ENCODE results near the gene ARMC6.

The ARMC6 gene

GRCh38 chr19:19095691-19096090, 62.3 kb downstream of the ARMC6 start:
- ChIA-PET POLR2A (no interaction called here), CTCF (no interaction called here)
- no peak for TF ChIP-seq ZNF280D (tag by site-specific recombination; IDR thresholded peaks at IDR 0.05)
- no peak for TF ChIP-seq BCL11B (tag by site-specific recombination; IDR thresholded peaks at IDR 0.05; ENCODE audit: low read depth)
- TF ChIP-seq ZNF404 (tag by site-specific recombination; IDR thresholded peaks at IDR 0.05), result no peak
- no peak for TF ChIP-seq ZNF335 (tag by site-specific recombination; conservative IDR thresholded peaks at IDR 0.05)
- no peak for TF ChIP-seq ZNF704 (tag by site-specific recombination; IDR thresholded peaks at IDR 0.05)
- no peak for TF ChIP-seq ZNF350 (tag by site-specific recombination; IDR thresholded peaks at IDR 0.05)
- H3K4me1 ChIP-seq (ENCODE audit: control insufficient read depth, insufficient read depth, low read length), result no peaks in the 10 kb centered on the region
- no peak overlapping the region for H3K27ac ChIP-seq (ENCODE audit: extremely low read depth, low read depth, low read length)
- no peaks in the 10 kb centered on the region for H3K9me3 ChIP-seq (ENCODE audit: control insufficient read depth, insufficient read depth, low read depth, low read length)
- no peak overlapping the region for H3K4me3 ChIP-seq (ENCODE audit: low read depth, low read length)
- no peaks in the 10 kb centered on the region for H3K36me3 ChIP-seq (ENCODE audit: control insufficient read depth in 2 of 2, insufficient read depth in 1 of 2, low read length in 2 of 2)

GRCh38 chr19:19096641-19097627, 63.5 kb downstream of the ARMC6 start:
- TF ChIP-seq ZNF350 (tag by site-specific recombination; IDR thresholded peaks at IDR 0.05) (no peak), ZFHX2 (tag by site-specific recombination; conservative IDR thresholded peaks at IDR 0.05) (no peak), HIC1 (tag by site-specific recombination; IDR thresholded peaks at IDR 0.05) (no peak), ZNF843 (tag by site-specific recombination; IDR thresholded peaks at IDR 0.05) (no peak), ZNF223 (tag by site-specific recombination; IDR thresholded peaks at IDR 0.05) (no peak), ZSCAN4 (tag by site-specific recombination; IDR thresholded peaks at IDR 0.05) (no peak), ZNF654 (tag by site-specific recombination; IDR thresholded peaks at IDR 0.05; ENCODE audit: low read depth) (no peak), ZNF423 (tag by site-specific recombination; IDR thresholded peaks at IDR 0.05) (no peak), ZNF433 (tag by site-specific recombination; IDR thresholded peaks at IDR 0.05; ENCODE audit: low read depth) (no peak), ZBTB48 (tag by site-specific recombination; IDR thresholded peaks at IDR 0.05) (no peak), ZNF521 (tag by site-specific recombination; IDR thresholded peaks at IDR 0.05) (no peak), ZSCAN23 (tag by site-specific recombination; IDR thresholded peaks at IDR 0.05) (no peak), ZNF335 (tag by site-specific recombination; conservative IDR thresholded peaks at IDR 0.05) (no peak), TRIM28 (IDR thresholded peaks at IDR 0.05; ENCODE audit: borderline replicate concordance, low read length) (no peak), ZNF558 (tag by site-specific recombination; IDR thresholded peaks at IDR 0.05) (no peak), ZNF707 (tag by site-specific recombination; IDR thresholded peaks at IDR 0.05) (no peak), FEZF1 (tag by site-specific recombination; IDR thresholded peaks at IDR 0.05) (no peak), ZBTB44 (tag by site-specific recombination; IDR thresholded peaks at IDR 0.05) (no peak)
- Histone ChIP-seq H3K9me3 (ENCODE audit: control insufficient read depth, insufficient read depth, low read depth, low read length) (no peaks in the 10 kb centered on the region), H3K27ac (ENCODE audit: extremely low read depth, low read depth, low read length) (no peak overlapping the region), H3K4me3 (ENCODE audit: low read depth, low read length) (no peak overlapping the region), H3K4me1 (ENCODE audit: control insufficient read depth, insufficient read depth, low read length) (no peaks in the 10 kb centered on the region), H3K36me3 (ENCODE audit: control insufficient read depth in 2 of 2, insufficient read depth in 1 of 2, low read length in 2 of 2) (peaks cover 0 to 4% of the 10 kb centered on the region in 2 experiments; a peak in 1 of 3 replicates)
- CTCF ChIA-PET, result interaction anchor here (0.7 to 1.2 kb wide), 3 partner anchors 9 to 78 kb away, joined by 3 to 4 read pairs (median 4); no protein-coding TSS in a partner anchor
- POLR2A ChIA-PET, result no interaction called here

Measured in HEK293 (cell line).